ENCODE measurements around the gene TLX2. TPM values are rescaled to one million over a fixed set of nuclear protein-coding genes. Genes with fewer than 3 reads are reported as not detected.

TLX2 gene
- total and polyA plus RNA-seq, 2 of the 8 experiments (the other 6 are each of a cell fraction or from before 2014, with no cell fraction given): 0.06 to 0.17 TPM

GRCh38 chr2:74562126-74562775 lies 48.0 kb downstream of the TLX2 start:
- 83% methylated on average over 7 of the region's 7 CpGs; no CpG with 5 or more reads in 1 of the 2 experiments for WGBS, 2 experiments (ENCODE audit: extremely low coverage in 1 of 2, insufficient coverage in 1 of 2, insufficient read length in 1 of 2, insufficient replicate concordance in 2 of 2, low coverage in 1 of 2, low lambda C conversion rate in 2 of 2, missing lambda C conversion rate in 1 of 2)
- CTCF ChIA-PET (ENCODE audit: partially characterized antibody): interaction anchor here (0.9 to 7.5 kb wide), 2 partner anchors 25 kb away, joined by 4 to 56 read pairs; no protein-coding TSS in a partner anchor
- H2AK5ac ChIP-seq (ENCODE audit: low read depth, low read length): no peak overlapping the region
- TF ChIP-seq SIRT6 (IDR thresholded peaks at IDR 0.05; ENCODE audit: low read length) (no peak), EGR1 (IDR thresholded peaks at IDR 0.05; ENCODE audit: borderline replicate concordance, low read depth, low read length) (no peak), RFX5 (IDR thresholded peaks at IDR 0.05; ENCODE audit: borderline replicate concordance, low read depth, low read length) (no peak), YY1 (IDR thresholded peaks at IDR 0.05; ENCODE audit: low read depth, low read length) (no peak), SP4 (IDR thresholded peaks at IDR 0.05; ENCODE audit: low read length) (no peak), SIX5 (IDR thresholded peaks at IDR 0.05; ENCODE audit: low read depth, low read length) (no peak), CBX8 (IDR thresholded peaks at IDR 0.05; ENCODE audit: borderline replicate concordance, low read depth, low read length) (no peak), KDM5A (IDR thresholded peaks at IDR 0.05; ENCODE audit: low read length) (no peak), TBP (IDR thresholded peaks at IDR 0.05; ENCODE audit: low read depth, low read length) (no peak), NANOG (IDR thresholded peaks at IDR 0.05; ENCODE audit: insufficient read depth, low read depth, low read length, poor library complexity, severe bottlenecking) (no peak), GABPA (IDR thresholded peaks at IDR 0.05; ENCODE audit: borderline replicate concordance, insufficient read depth, low read length) (no peak), POU5F1 (IDR thresholded peaks at IDR 0.05; ENCODE audit: low read depth, low read length) (no peak), HDAC2 (IDR thresholded peaks at IDR 0.05; ENCODE audit: borderline replicate concordance in 1 of 2, low read depth in 2 of 2, low read length in 2 of 2) (no peak), RXRA (IDR thresholded peaks at IDR 0.05; ENCODE audit: insufficient read depth, low read depth, low read length) (no peak)

More at GRCh38 chr2:74562126-74562775, 48.0 kb downstream of the TLX2 start:
- Histone ChIP-seq H4K91ac (replicated peaks; ENCODE audit: insufficient read length, low read length) (no peak overlapping the region), H3K36me3 (ENCODE audit: control insufficient read depth in 2 of 4, insufficient read depth in 4 of 4, low read length in 3 of 4) (no peaks in the 10 kb centered on the region), H3K4me1 (replicated peaks in 1 of 4; ENCODE audit: control insufficient read depth in 3 of 4, insufficient read depth in 4 of 4, low read length in 3 of 4) (peaks cover 0 to 6% (median 2%) of the 10 kb centered on the region in 4 experiments; a peak in 5 of 7 replicates), H2BK120ac (replicated peaks; ENCODE audit: low read depth, low read length) (no peak overlapping the region), H3K18ac (ENCODE audit: extremely low read depth, low read length) (no peak overlapping the region), H3K9ac (replicated peaks in 1 of 4; ENCODE audit: extremely low read depth in 1 of 4, low read depth in 3 of 4, low read length in 3 of 4) (no peak overlapping the region), H3K4me2 (ENCODE audit: insufficient read depth in 1 of 2, low read depth in 2 of 2, low read length in 2 of 2) (no peak overlapping the region), H3K27ac (ENCODE audit: low read depth, low read length) (no peak overlapping the region), H3K27me3 (replicated peaks in 1 of 4; ENCODE audit: control insufficient read depth in 3 of 4, extremely low read depth in 1 of 4, insufficient read depth in 3 of 4, low read length in 3 of 4) (peaks cover 0 to 9% (median 3%) of the 10 kb centered on the region in 4 experiments; a peak in 3 of 7 replicates), H2BK15ac (ENCODE audit: low read length) (no peak overlapping the region), H2AFZ (ENCODE audit: low read length) (no peak overlapping the region), H3K9me3 (ENCODE audit: insufficient read depth in 2 of 2, low read depth in 1 of 2, low read length in 1 of 2) (no peaks in the 10 kb centered on the region), H3K56ac (replicated peaks; ENCODE audit: insufficient read length, low read depth, low read length) (no peak overlapping the region), H4K5ac (ENCODE audit: insufficient read length, low read depth, low read length) (no peak overlapping the region), H3K79me2 (ENCODE audit: control insufficient read depth in 1 of 2, insufficient read depth in 2 of 2, low read length in 2 of 2) (no peaks in the 10 kb centered on the region), H3K23ac (ENCODE audit: insufficient read length) (no peak overlapping the region), H3K14ac (ENCODE audit: insufficient read length) (no peak overlapping the region), H3K4me3 (ENCODE audit: extremely low read depth in 1 of 4, insufficient read depth in 2 of 4, low read depth in 3 of 4, low read length in 4 of 4) (no peak overlapping the region), H3K23me2 (ENCODE audit: low read depth, low read length) (no peaks in the 10 kb centered on the region), H3K4ac (replicated peaks; ENCODE audit: insufficient read length, low read depth, low read length) (no peak overlapping the region), H2BK5ac (ENCODE audit: low read depth, low read length) (no peak overlapping the region; the same call in 1 of the 2 replicates), H2BK12ac (ENCODE audit: low read depth, low read length) (peak overlapping the region; percentile 71; the same call in 1 of the 2 replicates), H4K20me1 (replicated peaks in 1 of 2; ENCODE audit: control insufficient read depth in 1 of 2, insufficient read depth in 2 of 2, low read length in 2 of 2) (no peaks in the 10 kb centered on the region), H4K8ac (ENCODE audit: extremely low read depth, insufficient read depth, low read length) (no peak overlapping the region), H3K79me1 (ENCODE audit: low read depth, low read length) (0 out of 2 replicates have a peak, but pooled peaks cover 2% of the 10 kb centered on the region), H2BK20ac (ENCODE audit: low read length) (no peak overlapping the region)
- POLR2A ChIA-PET (ENCODE audit: partially characterized antibody): no interaction called here
- DNase-seq (ENCODE audit: low read depth in 1 of 2, low spot score in 2 of 2) (no peak), FAIRE-seq (no peak)

All from H1 (cell line).